Stimulated activated CD4-positive, alpha-beta T cell treated with anti-CD3 and anti-CD28 coated beads, Interleukin-1b, Interleukin-23, amount 100 ng/mL, for 4 hours (primary cell): ENCODE results near the gene PPP1R14C.
"Not testable (repeated sequence)": the region's sequence is repeated elsewhere in the genome, so short reads cannot be mapped to it uniquely, and the experiment has no call there.

Experiments used
- DNase-seq, 2 donors: peaks; one replicate each; pipeline ENCODE4 v3.0.0-alpha.2; 2020; ENCODE audit warnings: low read depth in 2 of 2

PPP1R14C gene

GRCh38 chr6:150142670-150143515 lies at the start of gene PPP1R14C:
Gene PPP1R14C (plus strand): TSS chr6:150143044. CDS start chr6:150143193, 149 bp downstream.
- no peak for DNase-seq

GRCh38 chr6:150093397-150093796 lies 49.4 kb upstream of the PPP1R14C start:
- no peak for DNase-seq

- DNase-seq: no peak
These were observed 44.7 kb upstream of the PPP1R14C start for GRCh38 chr6:150098155-150098554.

- DNase-seq: no peak
These were observed 43.3 kb upstream of the PPP1R14C start for GRCh38 chr6:150099546-150099945.

- DNase-seq: no peak
These were observed 42.9 kb upstream of the PPP1R14C start for GRCh38 chr6:150099953-150100352.

GRCh38 chr6:150100745-150101144 lies 42.1 kb upstream of the PPP1R14C start:
- no peak for DNase-seq

- DNase-seq: no peak
These were observed 40.0 kb upstream of the PPP1R14C start for GRCh38 chr6:150102750-150103270.

- no peak for DNase-seq
These were observed 30.6 kb upstream of the PPP1R14C start for GRCh38 chr6:150112233-150112632.

- no peak for DNase-seq
These were observed 27.1 kb upstream of the PPP1R14C start for GRCh38 chr6:150115769-150116168.

GRCh38 chr6:150116200-150116800 lies 26.5 kb upstream of the PPP1R14C start:
- DNase-seq: no peak

- DNase-seq: no peak
These were observed 24.6 kb upstream of the PPP1R14C start for GRCh38 chr6:150118203-150118602.

GRCh38 chr6:150118627-150119026 lies 24.2 kb upstream of the PPP1R14C start:
- DNase-seq: no peak

- no peak for DNase-seq
These were observed 23.7 kb upstream of the PPP1R14C start for GRCh38 chr6:150119173-150119572.

GRCh38 chr6:150123645-150124044 lies 19.2 kb upstream of the PPP1R14C start:
- no peak for DNase-seq

GRCh38 chr6:150124235-150124634 lies 18.6 kb upstream of the PPP1R14C start:
- DNase-seq: no peak

- DNase-seq: no peak
These were observed 16.1 kb upstream of the PPP1R14C start for GRCh38 chr6:150126641-150127291.

GRCh38 chr6:150128425-150128824 lies 14.4 kb upstream of the PPP1R14C start:
- DNase-seq: no peak

GRCh38 chr6:150129616-150130505 lies 13.0 kb upstream of the PPP1R14C start:
- no peak for DNase-seq

- no peak for DNase-seq
These were observed 9.2 kb upstream of the PPP1R14C start for GRCh38 chr6:150133686-150134085.

GRCh38 chr6:150134280-150134920 lies 8.4 kb upstream of the PPP1R14C start:
- DNase-seq: no peak

GRCh38 chr6:150137711-150138110 lies 5.1 kb upstream of the PPP1R14C start:
- not testable (repeated sequence) for DNase-seq
